Tibial artery (tissue), 4 donors: Measurements from ENCODE around the gene DMD.

Experiments
- DNase-seq, 2 donors: peaks; one replicate each; pipeline ENCODE4 v3.0.0-alpha.2; 2019
- H3K27ac ChIP-seq, 2 donors: fragments of 200-600 bp; sonication (generic) in 1 of 2; 1 replicate in 1 of 2; 2 replicates in 1 of 2; pipeline ENCODE4 v1.5.1; 2018 to 2019; ENCODE audit warnings: mild to moderate bottlenecking in 1 of 2
- H3K27me3 ChIP-seq, 2 donors: fragments of 200-600 bp; sonication (generic) in 1 of 2; one replicate each; pipeline versions ENCODE4 v1.5.1 to v1.6.0; 2016 to 2019
- H3K36me3 ChIP-seq, 3 donors: fragments of 200-600 bp; sonication (generic) in 2 of 3; one replicate each; pipeline ENCODE4 v1.5.1; 2016 to 2019; ENCODE audit warnings: mild to moderate bottlenecking in 2 of 3
- H3K4me1 ChIP-seq, 4 donors: fragments of 200-600 bp; sonication (generic) in 2 of 4; 1 replicate in 3 of 4; 2 replicates in 1 of 4; pipeline ENCODE4 v1.5.1; 2016 to 2019
- H3K4me3 ChIP-seq, 2 donors: fragments of 200-600 bp; sonication (generic) in 1 of 2; 1 replicate in 1 of 2; 2 replicates in 1 of 2; pipeline ENCODE4 v1.5.1; 2018 to 2019; ENCODE audit warnings: mild to moderate bottlenecking in 2 of 2
- H3K9me3 ChIP-seq, 3 donors: fragments of 200-600 bp; sonication (generic) in 1 of 3; one replicate each; pipeline ENCODE4 v1.5.1; 2016 to 2019
- CTCF ChIP-seq, 2 experiments: fragments of 200-600 bp in 1 of 2; fragments of 450-650 bp in 1 of 2; IDR thresholded peaks; one replicate each; pipeline ENCODE4 v1.5.1; 2017 to 2019; ENCODE audit warnings: antibody characterized with exemption in 2 of 2, mild to moderate bottlenecking in 1 of 2, moderate library complexity in 1 of 2
- intact Hi-C: fragments of 100-400 bp; cut with DNase I; formaldehyde crosslinking; loops from one replicate; pipeline ENCODE4 v1.15.0; 2023; ENCODE audit warnings: low total_unique reads

Gene DMD

GRCh38 chrX:31333165-31333831, 1878.1 kb downstream of the DMD start:
- Histone ChIP-seq H3K4me3 (no peak overlapping the region), H3K9me3 (no peaks in the 10 kb centered on the region), H3K27ac (no peak overlapping the region), H3K27me3 (no peaks in the 10 kb centered on the region), H3K36me3 (no peaks in the 10 kb centered on the region), H3K4me1 (peaks cover 0 to 20% (median 0%) of the 10 kb centered on the region in 4 donors)
- TF ChIP-seq CTCF (IDR thresholded peaks at IDR 0.05): no peak
- intact Hi-C loops: no loop called here
- no peak for DNase-seq

DNA sequence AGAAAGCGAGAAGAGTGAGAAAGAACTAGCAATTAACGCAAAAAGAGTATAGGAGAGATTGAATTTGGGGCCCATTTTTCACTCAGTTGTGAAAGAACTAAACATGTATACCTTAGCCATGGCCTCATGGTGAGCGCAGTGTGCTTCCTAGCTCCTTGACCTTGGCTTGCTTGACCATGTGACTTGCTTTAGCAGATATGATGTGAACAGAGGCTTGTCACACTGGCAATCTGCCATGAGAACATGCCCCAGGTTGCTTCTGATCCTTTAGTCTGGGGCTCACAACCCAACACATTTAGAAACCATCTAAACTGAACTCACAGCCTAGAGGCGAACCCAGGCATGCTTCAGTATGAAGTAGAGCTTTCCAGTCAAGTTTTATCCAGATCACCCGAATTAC, 1879.4 kb downstream of the DMD start:
- DNase-seq: no peak
- no peak for TF ChIP-seq CTCF (IDR thresholded peaks at IDR 0.05)
- intact Hi-C loops: no loop called here
- H3K9me3 ChIP-seq: no peaks in the 10 kb centered on the region
- no peaks in the 10 kb centered on the region for H3K36me3 ChIP-seq
- H3K4me3 ChIP-seq: no peak overlapping the region
- no peak overlapping the region for H3K27ac ChIP-seq
- H3K27me3 ChIP-seq: no peaks in the 10 kb centered on the region
- H3K4me1 ChIP-seq: peaks cover 0 to 6% (median 0%) of the 10 kb centered on the region in 4 donors

- no peak for DNase-seq
- peaks cover 0 to 5% (median 0%) of the 10 kb centered on the region in 4 donors for H3K4me1 ChIP-seq
- TF ChIP-seq CTCF (IDR thresholded peaks at IDR 0.05): no peak
- no peak overlapping the region for H3K27ac ChIP-seq
- H3K4me3 ChIP-seq: no peak overlapping the region
- H3K9me3 ChIP-seq: no peaks in the 10 kb centered on the region
- H3K27me3 ChIP-seq: no peaks in the 10 kb centered on the region
- intact Hi-C loops: no loop called here
- no peaks in the 10 kb centered on the region for H3K36me3 ChIP-seq
Measured at GRCh38 chrX:31331015-31331414, 1880.3 kb downstream of the DMD start.

DNA sequence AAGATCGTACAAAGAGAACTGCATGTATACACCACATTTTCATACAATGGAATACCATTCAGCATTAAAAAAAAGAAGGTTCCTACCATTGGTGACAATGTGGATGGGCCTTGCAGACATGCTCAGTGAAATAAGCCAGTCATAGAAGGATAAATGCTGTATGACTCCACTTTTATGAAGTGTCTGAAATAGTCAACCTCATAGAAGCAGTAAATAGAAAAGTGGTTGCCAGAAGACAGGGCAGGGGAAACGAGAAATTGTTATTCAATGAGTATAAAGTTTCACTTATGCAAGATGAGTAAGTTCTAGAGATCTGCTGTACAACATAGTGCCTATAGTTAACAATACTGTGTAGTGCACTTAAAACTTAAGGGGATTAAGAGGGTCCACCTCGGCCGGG, 1882.1 kb downstream of the DMD start:
- no peak for TF ChIP-seq CTCF (IDR thresholded peaks at IDR 0.05)
- no peaks in the 10 kb centered on the region for H3K36me3 ChIP-seq
- peaks cover 0 to 5% (median 0%) of the 10 kb centered on the region in 4 donors for H3K4me1 ChIP-seq
- H3K27me3 ChIP-seq: no peaks in the 10 kb centered on the region
- no peak for DNase-seq
- intact Hi-C loops: no loop called here
- no peak overlapping the region for H3K27ac ChIP-seq
- H3K4me3 ChIP-seq: no peak overlapping the region
- no peaks in the 10 kb centered on the region for H3K9me3 ChIP-seq

- Histone ChIP-seq H3K27ac (no peak overlapping the region), H3K36me3 (no peaks in the 10 kb centered on the region), H3K9me3 (no peaks in the 10 kb centered on the region), H3K4me3 (no peak overlapping the region), H3K27me3 (no peaks in the 10 kb centered on the region), H3K4me1 (no peaks in the 10 kb centered on the region)
- DNase-seq: no peak
- no peak for TF ChIP-seq CTCF (IDR thresholded peaks at IDR 0.05)
- intact Hi-C loops: no loop called here
Measured at GRCh38 chrX:31323658-31324057, 1887.7 kb downstream of the DMD start.

- Histone ChIP-seq H3K27ac (no peak overlapping the region), H3K4me3 (no peak overlapping the region), H3K36me3 (no peaks in the 10 kb centered on the region), H3K27me3 (no peaks in the 10 kb centered on the region), H3K4me1 (peaks cover 0 to 1% (median 0%) of the 10 kb centered on the region in 4 donors), H3K9me3 (no peaks in the 10 kb centered on the region)
- intact Hi-C loops: no loop called here
- no peak for TF ChIP-seq CTCF (IDR thresholded peaks at IDR 0.05)
- DNase-seq: no peak
Measured at GRCh38 chrX:31320740-31321139, 1890.6 kb downstream of the DMD start.
